ENCODE results near the gene HOXB9.
A peak's percentile ranks its signal among the peaks of the same experiment; 100 is the strongest.

HOXB9 gene

GRCh38 chr17:48639136-48639535, 13.0 kb upstream of the HOXB9 start:
- DNase-seq = no peak

GRCh38 chr17:48637323-48638260, 11.4 kb upstream of the HOXB9 start:
- DNase-seq = no peak

- DNase-seq = peak; percentile 89
These were observed 10.2 kb upstream of the HOXB9 start for GRCh38 chr17:48636177-48637018.

- DNase-seq = no peak
These were observed 8.5 kb upstream of the HOXB9 start for GRCh38 chr17:48634493-48635208.

- no peak for DNase-seq
These were observed 7.1 kb upstream of the HOXB9 start for GRCh38 chr17:48633266-48633677.

- no peak for DNase-seq
These were observed 6.6 kb upstream of the HOXB9 start for GRCh38 chr17:48632579-48633265.

- no peak for DNase-seq
These were observed 5.8 kb upstream of the HOXB9 start for GRCh38 chr17:48631693-48632578.

- DNase-seq = no peak
These were observed 5.0 kb upstream of the HOXB9 start for GRCh38 chr17:48630925-48631692.

- no peak for DNase-seq
These were observed 4.1 kb upstream of the HOXB9 start for GRCh38 chr17:48630009-48630924.

GRCh38 chr17:48629411-48629759, 3.2 kb upstream of the HOXB9 start:
- DNase-seq = no peak

GRCh38 chr17:48628649-48629410, 2.7 kb upstream of the HOXB9 start:
- no peak for DNase-seq

- DNase-seq = no peak
These were observed 1.7 kb upstream of the HOXB9 start for GRCh38 chr17:48627623-48628521.

- DNase-seq = no peak
These were observed 1.0 kb upstream of the HOXB9 start for GRCh38 chr17:48627118-48627597.

- peak; percentile 50 for DNase-seq
These were observed 488 bp downstream of the HOXB9 start for GRCh38 chr17:48625495-48626244.

- no peak for DNase-seq
These were observed 1.3 kb downstream of the HOXB9 start for GRCh38 chr17:48624544-48625494.

- no peak for DNase-seq
These were observed 2.0 kb downstream of the HOXB9 start for GRCh38 chr17:48624118-48624517.

All from activated CD4-positive, alpha-beta T cell treated with anti-CD3 and anti-CD28 coated beads for 48 hours (primary cell).